Bladder microvascular endothelial cell (primary cell): ENCODE results near the gene FXYD1. TPM values are rescaled to one million over a fixed set of nuclear protein-coding genes. Genes with fewer than 3 reads are reported as not detected.

Source experiments
- total RNA-seq: library from RNA; depleted of rRNA; stranded (reverse); fragments of >200 nt; gene quantifications from 2 replicates; pipeline ENCODE4 v1.2.3, GENCODE V29; 2014

FXYD1 gene
- total RNA-seq = not detected in 2 replicates

GRCh38 chr19:35138305-35138892, at the start of gene FXYD1:
TSS of gene FXYD1 (plus strand) at chr19:35138824. CDS start at chr19:35140080, 1,256 bp downstream.

GRCh38 chr19:35115177-35115951, 23.3 kb upstream of the FXYD1 start, which contains the start of gene FXYD3:
TSS of gene FXYD3 (plus strand) at chr19:35115823. CDS start at chr19:35119377, 3,554 bp downstream.

GRCh38 chr19:35134601-35135242, 3.9 kb upstream of the FXYD1 start, which contains the start of gene LGI4:
TSS of gene LGI4 (minus strand) at chr19:35135059. CDS start at chr19:35134680, 379 bp downstream.

GRCh38 chr19:35143231-35143715, 4.6 kb downstream of the FXYD1 start, which contains the start of gene FXYD7:
TSS of gene FXYD7 (plus strand) at chr19:35143255. CDS start at chr19:35143334, 79 bp downstream.

GRCh38 chr19:35154525-35155406, 16.1 kb downstream of the FXYD1 start, which contains the start of gene FXYD5:
TSS of gene FXYD5 (plus strand) at chr19:35154735. CDS start at chr19:35155551, 816 bp downstream.

Other genes with a start within 250 kb of the FXYD1 start
- 3.6 and 4.8 TPM in 2 replicates for gene ZNF30, start 211.9 kb upstream of the FXYD1 start, total RNA-seq
- 29.6 and 51.1 TPM in 2 replicates for gene ZNF792, start 174.6 kb upstream of the FXYD1 start, total RNA-seq
- gene GRAMD1A, start 138.5 kb upstream of the FXYD1 start, total RNA-seq = 24.9 and 52.8 TPM in 2 replicates
- 5.4 and 5.8 TPM in 2 replicates for gene SCN1B, start 108.4 kb upstream of the FXYD1 start, total RNA-seq
- not detected in 2 replicates for gene HPN, start 97.1 kb upstream of the FXYD1 start, total RNA-seq
- gene FXYD3, start 23.0 kb upstream of the FXYD1 start, total RNA-seq = not detected in 2 replicates
- gene LGI4, start 3.8 kb upstream of the FXYD1 start, total RNA-seq = not detected in 2 replicates
- gene FXYD7, start 4.4 kb downstream of the FXYD1 start, total RNA-seq = not detected in 2 replicates
- gene FXYD5, start 15.9 kb downstream of the FXYD1 start, total RNA-seq = 12.3 and 18.5 TPM in 2 replicates
- not detected in 2 replicates for gene FAM187B, start 89.9 kb downstream of the FXYD1 start, total RNA-seq
- 0.19 and 1.1 TPM in 2 replicates for gene LSR, start 110.2 kb downstream of the FXYD1 start, total RNA-seq
- gene USF2, start 130.1 kb downstream of the FXYD1 start, total RNA-seq = 41.8 and 74.3 TPM in 2 replicates
- under 0.01 and 0.06 TPM in 2 replicates for gene HAMP, start 143.7 kb downstream of the FXYD1 start, total RNA-seq
- gene MAG, start 153.3 kb downstream of the FXYD1 start, total RNA-seq = 0.69 and 5.0 TPM in 2 replicates
- gene CD22, start 190.4 kb downstream of the FXYD1 start, total RNA-seq = 1.6 and 1.7 TPM in 2 replicates
- gene FFAR1, start 209.1 kb downstream of the FXYD1 start, total RNA-seq = not detected in 2 replicates
- 0.19 TPM in 1 of 2 replicates, not detected in the other for gene FFAR3, start 219.6 kb downstream of the FXYD1 start, total RNA-seq
- gene GPR42, start 232.2 kb downstream of the FXYD1 start, total RNA-seq = not detected in 2 replicates